ENCODE measurements around the gene ZSCAN2.

Gene ZSCAN2

DNA sequence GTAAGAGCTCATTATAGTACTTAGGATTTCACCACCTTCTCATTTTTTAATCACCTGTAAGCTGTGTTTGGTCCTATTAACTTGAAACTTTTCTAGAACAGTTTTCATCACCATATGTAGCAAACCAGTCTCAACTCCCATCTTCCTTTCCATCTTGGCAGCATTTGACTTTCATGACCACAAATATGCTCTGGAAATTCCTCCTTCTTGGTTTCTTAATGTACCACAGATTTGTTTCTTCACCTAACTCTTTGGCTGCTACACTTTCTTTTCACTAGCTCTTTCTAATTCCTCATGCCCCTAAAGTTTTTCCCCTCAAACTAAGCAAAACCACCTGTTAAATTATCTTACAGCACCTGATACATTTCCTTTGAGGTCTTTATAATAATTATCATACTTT is 70.4 kb downstream of the ZSCAN2 start:
- DNase-seq (ENCODE audit: low read depth in 2 of 2), result peak; percentile 78

All from fibroblast of skin of left quadriceps (primary cell).